Lower leg skin (tissue), 3 donors: ENCODE data around the gene CEP104.

Experiments
- POLR2A ChIP-seq, 2 donors: fragments of 450-650 bp; IDR thresholded peaks; one replicate each; pipeline ENCODE4 v1.6.1; 2016 to 2017; ENCODE audit warnings: antibody characterized with exemption in 2 of 2, mild to moderate bottlenecking in 1 of 2, moderate library complexity in 1 of 2
- TF ChIP-seq, protein P1 (sequence below), 3 donors: fragments of 450-650 bp; IDR thresholded peaks; one replicate each; pipeline ENCODE4 v1.5.1; 2016; ENCODE audit warnings: antibody characterized with exemption in 3 of 3, mild to moderate bottlenecking in 3 of 3, moderate library complexity in 2 of 3

DNA sequence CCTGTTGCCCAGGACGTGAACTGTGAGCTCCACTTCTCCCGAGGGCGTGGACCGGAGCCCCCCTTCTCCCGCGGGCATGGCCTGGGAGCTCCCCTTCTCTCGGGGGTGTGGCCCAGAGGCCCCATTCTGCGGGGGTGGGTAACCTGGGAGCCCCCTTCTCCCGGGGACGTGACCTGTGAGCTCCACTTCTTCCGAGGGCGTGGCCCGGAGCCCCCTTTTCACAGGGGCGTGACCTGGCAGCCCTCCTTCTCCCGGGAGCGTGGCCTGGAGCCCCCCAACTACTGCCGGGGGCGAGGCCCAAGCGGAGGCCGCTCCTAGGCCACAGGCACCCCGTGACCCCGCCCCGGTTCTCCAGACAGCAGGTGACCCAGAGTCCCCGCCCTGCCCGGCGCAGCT lies 42.7 kb upstream of the CEP104 start:
- TF ChIP-seq, protein P1, sequence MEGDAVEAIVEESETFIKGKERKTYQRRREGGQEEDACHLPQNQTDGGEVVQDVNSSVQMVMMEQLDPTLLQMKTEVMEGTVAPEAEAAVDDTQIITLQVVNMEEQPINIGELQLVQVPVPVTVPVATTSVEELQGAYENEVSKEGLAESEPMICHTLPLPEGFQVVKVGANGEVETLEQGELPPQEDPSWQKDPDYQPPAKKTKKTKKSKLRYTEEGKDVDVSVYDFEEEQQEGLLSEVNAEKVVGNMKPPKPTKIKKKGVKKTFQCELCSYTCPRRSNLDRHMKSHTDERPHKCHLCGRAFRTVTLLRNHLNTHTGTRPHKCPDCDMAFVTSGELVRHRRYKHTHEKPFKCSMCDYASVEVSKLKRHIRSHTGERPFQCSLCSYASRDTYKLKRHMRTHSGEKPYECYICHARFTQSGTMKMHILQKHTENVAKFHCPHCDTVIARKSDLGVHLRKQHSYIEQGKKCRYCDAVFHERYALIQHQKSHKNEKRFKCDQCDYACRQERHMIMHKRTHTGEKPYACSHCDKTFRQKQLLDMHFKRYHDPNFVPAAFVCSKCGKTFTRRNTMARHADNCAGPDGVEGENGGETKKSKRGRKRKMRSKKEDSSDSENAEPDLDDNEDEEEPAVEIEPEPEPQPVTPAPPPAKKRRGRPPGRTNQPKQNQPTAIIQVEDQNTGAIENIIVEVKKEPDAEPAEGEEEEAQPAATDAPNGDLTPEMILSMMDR (IDR thresholded peaks at IDR 0.05): no peak
- no peak for TF ChIP-seq POLR2A (IDR thresholded peaks at IDR 0.05)
